K562 (cell line): Measurements from ENCODE around the gene MBD6. TPM values are rescaled to one million over a fixed set of nuclear protein-coding genes. Genes with fewer than 3 reads are reported as not detected.

Experiments
- ATAC-seq: fragments of 200-7000 bp; cut with Tn5 transposase; 3 replicates; pipeline ENCODE4 v1.9.1; 2020; ENCODE audit warnings: moderate library complexity
- BruUV-seq: library from RNA; stranded (reverse); fragments of 400-500 nt; replicated peaks from 2 replicates; lab custom pipeline; 2021; lab: Mats Ljungman, UMichigan
- CTCF ChIA-PET: fragments of 300-600 bp; formaldehyde crosslinking; extraction: SDS; loops from one replicate; lab custom pipeline; 2021; ENCODE audit warnings: low intra/inter-chr PET ratio; lab: Yijun Ruan, JAX
- POLR2A ChIA-PET: fragments of 300-600, 350-650 bp; sonication (Branson Sonifier 250); formaldehyde crosslinking; extraction: SDS; loops from one replicate; lab custom pipeline; 2021; ENCODE audit warnings: antibody characterized with exemption, inconsistent platforms; lab: Yijun Ruan, JAX
- DNase-seq, 4 experiments: peaks; one replicate each; pipeline versions ENCODE4 v3.0.0 to v3.0.0-alpha.2; 2011 to 2018; ENCODE audit warnings: low spot score in 3 of 4, mixed read lengths in 3 of 4; ENCODE audit errors: extremely low read depth in 1 of 4
- FAIRE-seq: peaks from 2 replicates; lab custom pipeline; 2011; peaks lifted over from hg19 to GRCh38; lab: Jason Lieb, UNC
- H2AFZ ChIP-seq: 2 replicates; pipeline ENCODE4 v1.6.0; 2011; ENCODE audit warnings: low read depth, low read length, control low read depth, inconsistent platforms
- H3K27ac ChIP-seq: fragments of 200-600 bp; 3 replicates; pipeline ENCODE4 v1.8.0; 2011; ENCODE audit warnings: low read depth, mild to moderate bottlenecking, control low read depth, inconsistent platforms, low read length, moderate library complexity, mixed read lengths; ENCODE audit errors: extremely low read depth
- H3K27me3 ChIP-seq, 2 experiments: fragments of 300-600 bp in 1 of 2; 2 replicates in 1 of 2; 3 replicates in 1 of 2; pipeline versions ENCODE4 v1.6.0 to v1.8.0; 2011; ENCODE audit warnings: inconsistent platforms in 2 of 2, low read length in 2 of 2, mild to moderate bottlenecking in 1 of 2, mixed read lengths in 1 of 2, moderate library complexity in 1 of 2; ENCODE audit not compliant: control insufficient read depth in 2 of 2, insufficient read depth in 2 of 2
- H3K36me3 ChIP-seq: fragments of 300-600 bp; 3 replicates; pipeline ENCODE4 v1.8.0; 2011; ENCODE audit warnings: mild to moderate bottlenecking, low read length, inconsistent platforms; ENCODE audit not compliant: control insufficient read depth, insufficient read depth
- H3K4me1 ChIP-seq, 2 experiments: fragments of 200-600 bp in 1 of 2; replicated peaks in 1 of 2; 2 replicates in 1 of 2; 3 replicates in 1 of 2; pipeline versions ENCODE4 v1.5.1 to v1.8.0; 2011; ENCODE audit warnings: inconsistent platforms in 2 of 2, low read length in 2 of 2, mild to moderate bottlenecking in 1 of 2, mixed read lengths in 1 of 2, moderate library complexity in 1 of 2; ENCODE audit not compliant: control insufficient read depth in 2 of 2, insufficient read depth in 2 of 2
- H3K4me2 ChIP-seq: 2 replicates; pipeline ENCODE4 v1.6.1; 2011; ENCODE audit warnings: low read length, control low read depth, inconsistent platforms, mixed read lengths; ENCODE audit not compliant: insufficient read depth
- H3K4me3 ChIP-seq: fragments of 200-600 bp; sonication (generic), shearing (Covaris generic); 2 replicates; pipeline ENCODE4 v1.5.1; 2016; ENCODE audit warnings: control low read depth, inconsistent platforms
- H3K79me2 ChIP-seq: fragments of 200-600 bp; 3 replicates; pipeline ENCODE4 v1.8.0; 2011; ENCODE audit warnings: low read length, inconsistent platforms; ENCODE audit not compliant: control insufficient read depth, insufficient read depth
- H3K9ac ChIP-seq, 2 experiments: 2 replicates each; pipeline versions ENCODE4 v1.6.0 to v1.6.1; 2011; ENCODE audit warnings: low read depth in 2 of 2, low read length in 2 of 2, control low read depth in 1 of 2, inconsistent platforms in 1 of 2, mild to moderate bottlenecking in 1 of 2, mixed read lengths in 1 of 2; ENCODE audit not compliant: insufficient read depth in 1 of 2
- H3K9me1 ChIP-seq: one replicate; pipeline ENCODE4 v1.6.0; 2011; ENCODE audit warnings: inconsistent platforms, mild to moderate bottlenecking, low read length, moderate library complexity; ENCODE audit not compliant: control insufficient read depth, insufficient read depth
- H3K9me3 ChIP-seq: replicated peaks from 2 replicates; pipeline ENCODE4 v1.5.1; 2011; ENCODE audit warnings: low read depth, low read length, inconsistent platforms; ENCODE audit not compliant: control insufficient read depth, insufficient read depth
- H4K20me1 ChIP-seq: replicated peaks from 2 replicates; pipeline ENCODE4 v1.6.1; 2011; ENCODE audit warnings: low read length, inconsistent platforms, mixed read lengths; ENCODE audit not compliant: control insufficient read depth, insufficient read depth
- ARID1B ChIP-seq: fragments of 450-650 bp; IDR thresholded peaks from 2 replicates; pipeline ENCODE4 v1.6.1; 2016; ENCODE audit warnings: antibody characterized with exemption, mild to moderate bottlenecking, inconsistent platforms
- DMBX1 ChIP-seq: fragments of 250-450 bp; sonication (Bioruptor Pico); IDR thresholded peaks from 2 replicates; pipeline ENCODE4 v1.8.0; 2022; ENCODE audit warnings: inconsistent platforms, mild to moderate bottlenecking, moderate library complexity, borderline replicate concordance
- FOXJ2 ChIP-seq: fragments of 200-800 bp; sonication (Bioruptor generic); IDR thresholded peaks from 2 replicates; pipeline ENCODE4 v1.6.1; 2016; ENCODE audit warnings: missing genetic modification characterization, missing compliant biosample characterization
- FOXK2 ChIP-seq, 2 experiments: fragments of 450-650 bp; IDR thresholded peaks in 1 of 2; conservative IDR thresholded peaks in 1 of 2; 2 replicates each; pipeline ENCODE4 v1.6.1; 2016; ENCODE audit warnings: low read depth in 2 of 2, mild to moderate bottlenecking in 1 of 2
- HCFC1 ChIP-seq: IDR thresholded peaks from 2 replicates; pipeline ENCODE4 v1.6.1; 2012; ENCODE audit warnings: low read depth, low read length, improper control_type of control experiment
- HDAC1 ChIP-seq, 2 experiments: fragments of 450-650 bp; IDR thresholded peaks; 2 replicates each; pipeline ENCODE4 v1.6.1; 2016 to 2017; ENCODE audit warnings: inconsistent platforms in 1 of 2, mild to moderate bottlenecking in 1 of 2, moderate library complexity in 1 of 2
- JUND ChIP-seq, 2 experiments: IDR thresholded peaks; 2 replicates in 1 of 2; 3 replicates in 1 of 2; pipeline ENCODE4 v1.6.1; 2011; ENCODE audit warnings: borderline replicate concordance in 2 of 2, low read depth in 2 of 2, low read length in 2 of 2, improper control_type of control experiment in 1 of 2, missing biosample characterization in 1 of 2, missing genetic modification characterization in 1 of 2, missing genetic modification reagents in 1 of 2
- KLF13 ChIP-seq: fragments of 450-650 bp; IDR thresholded peaks from 2 replicates; pipeline ENCODE4 v1.6.1; 2016; ENCODE audit warnings: missing genetic modification characterization, low read depth, mild to moderate bottlenecking, missing compliant biosample characterization, moderate library complexity, borderline replicate concordance
- L3MBTL2 ChIP-seq: fragments of 450-650 bp; IDR thresholded peaks from 2 replicates; pipeline ENCODE4 v1.6.1; 2016; ENCODE audit warnings: mild to moderate bottlenecking, moderate library complexity
- MAFK ChIP-seq: IDR thresholded peaks from 2 replicates; pipeline ENCODE4 v1.6.1; 2011; ENCODE audit warnings: low read length, improper control_type of control experiment
- NFIC ChIP-seq: fragments of 450-650 bp; IDR thresholded peaks from 2 replicates; pipeline ENCODE4 v1.6.1; 2017; ENCODE audit warnings: mild to moderate bottlenecking, inconsistent platforms
- PRDM10 ChIP-seq: fragments of 450-650 bp; IDR thresholded peaks from 2 replicates; pipeline ENCODE4 v1.6.1; 2018; ENCODE audit not compliant: partially characterized antibody
- RCOR1 ChIP-seq, 2 experiments: IDR thresholded peaks; 2 replicates each; pipeline ENCODE4 v1.6.1; 2012; ENCODE audit warnings: low read depth in 2 of 2, low read length in 2 of 2, borderline replicate concordance in 1 of 2, improper control_type of control experiment in 1 of 2
- RHOXF2B ChIP-seq: fragments of 250-450 bp; sonication (Bioruptor Pico); conservative IDR thresholded peaks from 2 replicates; pipeline ENCODE4 v1.5.1; 2021
- SETDB1 ChIP-seq: IDR thresholded peaks from one replicate; pipeline ENCODE4 v1.6.1; 2012; ENCODE audit warnings: low read length, control low read depth, inconsistent platforms
- ZBTB17 ChIP-seq: fragments of 450-650 bp; formaldehyde crosslinking; IDR thresholded peaks from 2 replicates; pipeline ENCODE4 v1.4.0; 2020; ENCODE audit warnings: mild to moderate bottlenecking
- ZNF408 ChIP-seq: fragments of 250-450 bp; sonication (Bioruptor Pico); IDR thresholded peaks from 2 replicates; pipeline ENCODE4 v1.4.0; 2020; ENCODE audit warnings: low read depth, mild to moderate bottlenecking, moderate library complexity
- WGBS: fragments of 100-300 bp; shearing (Covaris generic); methylation state at CpG from one replicate; pipeline ENCODE4 v1.1.6; 2016; ENCODE audit warnings: low coverage, mixed read lengths; ENCODE audit not compliant: insufficient coverage; ENCODE audit errors: missing lambda C conversion rate; 5-methylcytosine and 5-hydroxymethylcytosine counted together
- in situ Hi-C: fragments of 300-500 bp; cut with MboI; formaldehyde crosslinking; loops from 4 replicates; pipeline ENCODE4 v1.15.0; 2018; ENCODE audit warnings: inconsistent platforms, mixed read lengths
- intact Hi-C: fragments of 100-400 bp; cut with micrococcal nuclease; formaldehyde crosslinking; loops from 2 replicates; pipeline ENCODE4 v1.14.2; 2022
- polyA plus RNA-seq, 8 experiments: library from polyadenylated mRNA; depleted of rRNA in 4 of 8; stranded (reverse) in 5 of 8; unstranded in 3 of 8; fragments of >200 nt; fragmentation: Nextera tagmentation in 2 of 8; fragmentation: Illumina TruSeq in 1 of 8; extraction: Ambion mirVana in 2 of 8; extraction: Trizol in 1 of 8; gene quantifications; 2 replicates each; pipeline versions ENCODE4 v1.2.1 to v1.2.3, GENCODE V29; 2011 to 2014; ENCODE audit warnings: inconsistent platforms in 1 of 8, missing spikeins in 1 of 8
- total RNA-seq, 7 experiments: library from RNA; depleted of rRNA in 6 of 7; stranded (reverse); fragments of >200 nt in 6 of 7; fragmentation: Illumina TruSeq in 2 of 7; extraction: Trizol in 2 of 7; gene quantifications; 2 replicates each; pipeline versions ENCODE4 v1.2.1 to v1.2.3, GENCODE V29; 2011 to 2021; ENCODE audit warnings: low replicate concordance in 1 of 7

MBD6 gene
- total and polyA plus RNA-seq, 9 of the 15 experiments (the other 6 are each of a cell fraction or from before 2014, with no cell fraction given), result 2.0 to 54.8 (median 3.8) TPM

- peak overlapping the region; percentile 93 for H2AFZ ChIP-seq
- H3K9me3 ChIP-seq, result no peaks in the 10 kb centered on the region
- intact Hi-C loops, result no loop called here
- ChIA-PET POLR2A (interaction anchor here (0.6 to 1.0 kb wide), 4 partner anchors 9 to 300 kb away, joined by 3 to 5 read pairs (median 4); partner anchors contain the start of gene DDIT3), CTCF (no interaction called here)
- H3K4me3 ChIP-seq, result no peak overlapping the region
- peak in 1 of 4 experiments; percentile 55 for DNase-seq
- peaks cover 50 to 63% of the 10 kb centered on the region in 2 experiments for H3K4me1 ChIP-seq
- H3K36me3 ChIP-seq, result peaks cover 27% of the 10 kb centered on the region
- peak overlapping the region; percentile 58 to 66; a peak in 3 of 4 replicates for H3K9ac ChIP-seq
- no TSS peak for BruUV-seq
- H3K9me1 ChIP-seq, result no peaks in the 10 kb centered on the region
- in situ Hi-C loops, result no loop called here
- H3K27me3 ChIP-seq, result no peaks in the 10 kb centered on the region
- FAIRE-seq, result no peak
- WGBS, result 4% methylated on average over 2 of the region's 2 CpGs
- 0 out of 3 replicates have a peak, but pooled peaks have one; percentile 2 for ATAC-seq
- no peaks in the 10 kb centered on the region for H4K20me1 ChIP-seq
- H3K4me2 ChIP-seq, result peak overlapping the region; percentile 89
- H3K27ac ChIP-seq, result peak overlapping the region; percentile 80
- H3K79me2 ChIP-seq, result peaks cover 68% of the 10 kb centered on the region
- TF ChIP-seq SETDB1 (no peak), DMBX1 (CRISPR knock-in tag) (peak; percentile 23; the same call in 1 of the 2 replicates), L3MBTL2 (peak; percentile 15; the same call in 1 of the 2 replicates), ZBTB17 (CRISPR knock-in tag) (peak; percentile 63; the same call in 1 of the 2 replicates), RHOXF2B (CRISPR knock-in tag) (no peak), ZNF408 (CRISPR knock-in tag) (no peak), PRDM10 (peak; percentile 94), FOXJ2 (tag) (0 out of 2 replicates have a peak, but pooled peaks have one; percentile 28), ARID1B (peak; percentile 17; the same call in 1 of the 2 replicates), RCOR1 (IDR thresholded peaks at IDR 0.05; ENCODE audit: borderline replicate concordance in 1 of 2, low read depth in 2 of 2, low read length in 2 of 2) (peak in 1 of 2 experiments; percentile 74; a peak in 2 of 4 replicates), NFIC (peak; percentile 43), HCFC1 (0 out of 2 replicates have a peak, but pooled peaks have one; percentile 11), HDAC1 (IDR thresholded peaks at IDR 0.05) (0 out of 4 replicates have a peak, but pooled peaks of 1 of the 2 experiments have one; percentile 11), KLF13 (tag) (no peak), MAFK (peak; percentile 32; the same call in 1 of the 2 replicates), FOXK2 (conservative IDR thresholded peaks at IDR 0.05 in 1 of 2, IDR thresholded peaks at IDR 0.05 in 1 of 2; ENCODE audit: low read depth in 2 of 2) (peak in 1 of 2 experiments; percentile 48; a peak in 1 of 4 replicates), JUND (IDR thresholded peaks at IDR 0.05; ENCODE audit: borderline replicate concordance, low read depth, low read length) (peak; percentile 45; the same call in 1 of the 2 replicates), JUND (tag; IDR thresholded peaks at IDR 0.05; ENCODE audit: borderline replicate concordance, low read depth, low read length) (no peak)
Measured at GRCh38 chr12:57548488-57548887, 25.9 kb downstream of the MBD6 start.
